Panc1 (cell line): ENCODE data around the gene WWOX. TPM values are rescaled to one million over a fixed set of nuclear protein-coding genes. Genes with fewer than 3 reads are reported as not detected.

Experiments used
- ATAC-seq: fragments of 200-7000 bp; cut with Tn5 transposase; 2 replicates; pipeline ENCODE4 v1.9.1; 2020; ENCODE audit warnings: mild to moderate bottlenecking, moderate library complexity
- BruUV-seq: library from RNA; stranded (reverse); fragments of 400-500 nt; replicated peaks from 2 replicates; lab custom pipeline; 2021; lab: Mats Ljungman, UMichigan
- CTCF ChIA-PET: fragments of 300-600 bp; sonication (Branson Sonifier 250); formaldehyde crosslinking; loops from one replicate; lab custom pipeline; 2022; ENCODE audit warnings: antibody characterized with exemption; lab: Charles Lee
- POLR2A ChIA-PET: fragments of 300-600 bp; sonication (Branson Sonifier 250); formaldehyde crosslinking; loops from one replicate; lab custom pipeline; 2022; ENCODE audit warnings: antibody characterized with exemption; lab: Charles Lee
- DNase-seq: peaks from one replicate; pipeline ENCODE4 v3.0.0-alpha.2; 2010; ENCODE audit warnings: low read depth, low spot score
- H3K27ac ChIP-seq: 2 replicates; pipeline ENCODE4 v1.5.1; 2011; ENCODE audit warnings: mild to moderate bottlenecking, low read length, inconsistent platforms
- H3K27me3 ChIP-seq: fragments of 200-500 bp; sonication (Bioruptor generic); 2 replicates; pipeline ENCODE4 v1.6.0; 2014; ENCODE audit warnings: low read length, inconsistent platforms; ENCODE audit not compliant: control insufficient read depth, insufficient read depth
- H3K36me3 ChIP-seq: fragments of 200-500 bp; sonication (Bioruptor generic); 2 replicates; pipeline ENCODE4 v1.5.1; 2014; ENCODE audit warnings: inconsistent platforms, mild to moderate bottlenecking, low read length, moderate library complexity; ENCODE audit not compliant: control insufficient read depth, insufficient read depth
- H3K4me1 ChIP-seq: 2 replicates; pipeline ENCODE4 v1.5.1; 2011; ENCODE audit warnings: inconsistent platforms, mild to moderate bottlenecking, low read length, moderate library complexity; ENCODE audit not compliant: control insufficient read depth, insufficient read depth
- H3K4me3 ChIP-seq, 2 experiments: 2 replicates each; pipeline ENCODE4 v1.5.1; 2011 to 2012; ENCODE audit warnings: low read depth in 2 of 2, low read length in 2 of 2, mild to moderate bottlenecking in 2 of 2, inconsistent platforms in 1 of 2, moderate library complexity in 1 of 2
- H3K9me3 ChIP-seq: fragments of 200-500 bp; sonication (Bioruptor generic); 2 replicates; pipeline ENCODE4 v1.5.1; 2014; ENCODE audit warnings: low read depth, mild to moderate bottlenecking, inconsistent platforms, low read length, moderate library complexity; ENCODE audit not compliant: control insufficient read depth, insufficient read depth
- CTCF ChIP-seq: fragments of 450-650 bp; IDR thresholded peaks from 2 replicates; pipeline ENCODE4 v1.5.1; 2017; ENCODE audit warnings: mild to moderate bottlenecking
- POLR2AphosphoS5 ChIP-seq: IDR thresholded peaks from 2 replicates; pipeline ENCODE4 v1.6.1; 2012; ENCODE audit warnings: mild to moderate bottlenecking, low read depth, low read length, moderate library complexity
- SIN3A ChIP-seq: IDR thresholded peaks from 2 replicates; pipeline ENCODE4 v1.6.1; 2012; ENCODE audit warnings: low read depth, mild to moderate bottlenecking, low read length, moderate library complexity, borderline replicate concordance; ENCODE audit not compliant: insufficient read depth
- TCF7L2 ChIP-seq: IDR thresholded peaks from 2 replicates; pipeline ENCODE4 v1.6.1; 2011; ENCODE audit warnings: mild to moderate bottlenecking, low read depth, low read length, inconsistent platforms
- in situ Hi-C: cut with HindIII; loops from 2 replicates; pipeline ENCODE4 v1.10.0; 2016; ENCODE audit warnings: low sequenced_read_pairs, low pct_unique_long_range_greater_than_20kb
- intact Hi-C: fragments of 100-400 bp; cut with micrococcal nuclease; formaldehyde crosslinking; loops from one replicate; pipeline ENCODE4 v1.10.0; 2022; ENCODE audit not compliant: unreplicated experiment
- total RNA-seq: library from RNA; stranded (reverse); gene quantifications from one replicate; pipeline ENCODE4 v1.2.1, GENCODE V29; 2021; ENCODE audit not compliant: unreplicated experiment
- TF ChIP-seq, protein P1 (sequence below), 2 experiments: IDR thresholded peaks; 2 replicates each; pipeline ENCODE4 v1.6.1; 2011 to 2012; ENCODE audit warnings: low read depth in 2 of 2, control low read depth in 1 of 2, low read length in 1 of 2, mild to moderate bottlenecking in 1 of 2, moderate library complexity in 1 of 2; ENCODE audit not compliant: insufficient read depth in 1 of 2

The WWOX gene
- total RNA-seq, 1 experiment from 2014 or later: 12.5 TPM

- no peak for DNase-seq
- TF ChIP-seq POLR2AphosphoS5: no peak
- TF ChIP-seq SIN3A: no peak
- TF ChIP-seq CTCF: no peak
- TF ChIP-seq, protein P1, sequence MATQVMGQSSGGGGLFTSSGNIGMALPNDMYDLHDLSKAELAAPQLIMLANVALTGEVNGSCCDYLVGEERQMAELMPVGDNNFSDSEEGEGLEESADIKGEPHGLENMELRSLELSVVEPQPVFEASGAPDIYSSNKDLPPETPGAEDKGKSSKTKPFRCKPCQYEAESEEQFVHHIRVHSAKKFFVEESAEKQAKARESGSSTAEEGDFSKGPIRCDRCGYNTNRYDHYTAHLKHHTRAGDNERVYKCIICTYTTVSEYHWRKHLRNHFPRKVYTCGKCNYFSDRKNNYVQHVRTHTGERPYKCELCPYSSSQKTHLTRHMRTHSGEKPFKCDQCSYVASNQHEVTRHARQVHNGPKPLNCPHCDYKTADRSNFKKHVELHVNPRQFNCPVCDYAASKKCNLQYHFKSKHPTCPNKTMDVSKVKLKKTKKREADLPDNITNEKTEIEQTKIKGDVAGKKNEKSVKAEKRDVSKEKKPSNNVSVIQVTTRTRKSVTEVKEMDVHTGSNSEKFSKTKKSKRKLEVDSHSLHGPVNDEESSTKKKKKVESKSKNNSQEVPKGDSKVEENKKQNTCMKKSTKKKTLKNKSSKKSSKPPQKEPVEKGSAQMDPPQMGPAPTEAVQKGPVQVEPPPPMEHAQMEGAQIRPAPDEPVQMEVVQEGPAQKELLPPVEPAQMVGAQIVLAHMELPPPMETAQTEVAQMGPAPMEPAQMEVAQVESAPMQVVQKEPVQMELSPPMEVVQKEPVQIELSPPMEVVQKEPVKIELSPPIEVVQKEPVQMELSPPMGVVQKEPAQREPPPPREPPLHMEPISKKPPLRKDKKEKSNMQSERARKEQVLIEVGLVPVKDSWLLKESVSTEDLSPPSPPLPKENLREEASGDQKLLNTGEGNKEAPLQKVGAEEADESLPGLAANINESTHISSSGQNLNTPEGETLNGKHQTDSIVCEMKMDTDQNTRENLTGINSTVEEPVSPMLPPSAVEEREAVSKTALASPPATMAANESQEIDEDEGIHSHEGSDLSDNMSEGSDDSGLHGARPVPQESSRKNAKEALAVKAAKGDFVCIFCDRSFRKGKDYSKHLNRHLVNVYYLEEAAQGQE (IDR thresholded peaks at IDR 0.05; ENCODE audit: insufficient read depth in 1 of 2, low read depth in 2 of 2, low read length in 1 of 2): no peak
- TF ChIP-seq TCF7L2: no peak
- intact Hi-C loops (no loop called here), in situ Hi-C loops (no loop called here)
- Histone ChIP-seq H3K27ac (no peak overlapping the region), H3K9me3 (no peaks in the 10 kb centered on the region), H3K27me3 (no peaks in the 10 kb centered on the region), H3K4me1 (no peaks in the 10 kb centered on the region), H3K36me3 (no peaks in the 10 kb centered on the region), H3K4me3 (no peak overlapping the region)
- POLR2A ChIA-PET: no interaction called here
- ATAC-seq: no peak
- BruUV-seq: no TSS peak
- CTCF ChIA-PET: no interaction called here
Observed at GRCh38 chr16:78535098-78535497, 435.6 kb downstream of the WWOX start.

DNA sequence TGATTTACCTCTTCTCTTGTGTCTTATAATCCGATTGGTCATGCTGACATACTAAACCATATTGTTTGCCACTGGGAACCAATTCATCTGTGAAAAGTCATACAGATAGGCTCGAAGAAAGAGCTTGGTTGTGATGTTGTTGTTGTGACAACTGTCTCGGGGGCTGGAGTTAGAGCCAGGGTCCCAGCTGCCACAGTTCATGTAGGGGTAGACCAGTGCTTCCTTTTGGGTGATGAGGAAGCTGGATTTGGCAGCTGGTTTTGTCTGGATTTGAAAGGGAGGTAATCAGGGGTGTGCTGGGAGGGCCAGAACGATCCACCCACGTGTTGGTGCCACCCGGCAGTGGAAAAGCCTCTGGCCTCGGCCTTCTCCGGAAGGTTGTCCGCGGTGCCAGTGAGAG lies 438.1 kb downstream of the WWOX start:
- no peaks in the 10 kb centered on the region for H3K27me3 ChIP-seq
- in situ Hi-C loops: no loop called here
- H3K4me1 ChIP-seq: no peaks in the 10 kb centered on the region
- intact Hi-C loops: no loop called here
- CTCF ChIA-PET: interaction anchor here (0.6 kb wide), 1 partner anchor 174 kb away, joined by 4 read pairs; no protein-coding TSS in a partner anchor
- no peak overlapping the region for H3K4me3 ChIP-seq
- ATAC-seq (no peak), DNase-seq (no peak)
- H3K36me3 ChIP-seq: no peaks in the 10 kb centered on the region
- no peaks in the 10 kb centered on the region for H3K9me3 ChIP-seq
- BruUV-seq: no TSS peak
- TF ChIP-seq, protein P1 (IDR thresholded peaks at IDR 0.05; ENCODE audit: insufficient read depth in 1 of 2, low read depth in 2 of 2, low read length in 1 of 2): no peak
- TF ChIP-seq TCF7L2: no peak
- no peak for TF ChIP-seq CTCF
- TF ChIP-seq POLR2AphosphoS5: no peak
- TF ChIP-seq SIN3A: no peak
- POLR2A ChIA-PET: interaction anchor here (0.6 kb wide), 1 partner anchor 1041 kb away, joined by 16 read pairs; no protein-coding TSS in a partner anchor
- H3K27ac ChIP-seq: no peak overlapping the region
